Measurements from ENCODE around the gene EVL.
A peak's percentile ranks its signal among the peaks of the same experiment; 100 is the strongest.
"Not testable (repeated sequence)": the region's sequence is repeated elsewhere in the genome, so short reads cannot be mapped to it uniquely, and the experiment has no call there.

EVL gene

GRCh38 chr14:100153560-100153959 lies 88.3 kb downstream of the EVL start:
- Histone ChIP-seq H3K27me3 (ENCODE audit: low read depth, low read length) (peaks cover 7% of the 10 kb centered on the region), H3K4me3 (ENCODE audit: low read depth in 1 of 2, low read length in 2 of 2) (no peak overlapping the region), H3K4me1 (ENCODE audit: control insufficient read depth in 1 of 2, insufficient read depth in 2 of 2, low read length in 2 of 2) (peaks cover under 1 to 9% of the 10 kb centered on the region in 2 donors), H3K9me3 (ENCODE audit: control insufficient read depth in 1 of 2, low read length in 2 of 2) (peaks cover 0 to 13% of the 10 kb centered on the region in 2 donors), H3K36me3 (ENCODE audit: control insufficient read depth in 1 of 2, insufficient read depth in 2 of 2, low read length in 2 of 2) (no peaks in the 10 kb centered on the region), H3K27ac (ENCODE audit: low read length) (no peak overlapping the region)

DNA sequence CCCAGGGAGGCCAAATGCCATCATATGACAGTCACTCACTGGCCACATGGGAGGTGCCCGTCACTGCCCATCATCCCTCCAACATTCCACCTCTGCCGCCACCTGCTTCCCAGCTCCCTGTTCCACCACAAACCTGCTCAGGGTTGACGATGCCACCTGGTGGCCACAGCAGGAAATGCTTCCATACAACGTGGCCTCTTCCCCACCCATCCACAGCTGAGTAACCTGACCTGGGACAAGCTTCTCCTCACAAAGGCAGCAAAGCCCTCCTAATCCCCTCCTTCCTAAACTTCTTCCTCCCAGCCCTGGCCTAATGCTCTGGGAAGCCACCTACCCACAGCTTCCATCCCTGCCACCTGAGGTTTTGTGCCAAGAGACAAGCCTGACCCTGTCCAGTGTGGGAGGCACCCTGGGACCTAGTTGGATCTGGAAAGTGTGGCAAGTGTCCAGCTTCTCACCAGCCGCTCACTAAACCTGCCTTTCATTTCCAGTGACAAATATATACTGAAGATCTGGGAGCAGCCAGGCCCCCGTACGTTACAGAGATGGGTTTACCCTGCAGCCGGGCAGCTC lies 89.9 kb downstream of the EVL start:
- Histone ChIP-seq H3K36me3 (ENCODE audit: control insufficient read depth in 1 of 2, insufficient read depth in 2 of 2, low read length in 2 of 2) (no peaks in the 10 kb centered on the region), H3K9me3 (ENCODE audit: control insufficient read depth in 1 of 2, low read length in 2 of 2) (peaks cover 0 to 13% of the 10 kb centered on the region in 2 donors), H3K27ac (ENCODE audit: low read length) (peak overlapping the region; percentile 58), H3K4me1 (ENCODE audit: control insufficient read depth in 1 of 2, insufficient read depth in 2 of 2, low read length in 2 of 2) (peaks cover 8 to 9% of the 10 kb centered on the region in 2 donors), H3K27me3 (ENCODE audit: low read depth, low read length) (peaks cover 9% of the 10 kb centered on the region), H3K4me3 (ENCODE audit: low read depth in 1 of 2, low read length in 2 of 2) (no peak overlapping the region)

- Histone ChIP-seq H3K27me3 (ENCODE audit: low read depth, low read length) (peaks cover 15% of the 10 kb centered on the region), H3K9me3 (ENCODE audit: control insufficient read depth in 1 of 2, low read length in 2 of 2) (peaks cover 0 to 13% of the 10 kb centered on the region in 2 donors), H3K27ac (ENCODE audit: low read length) (peak overlapping the region; percentile 58), H3K4me1 (ENCODE audit: control insufficient read depth in 1 of 2, insufficient read depth in 2 of 2, low read length in 2 of 2) (peaks cover 8 to 9% of the 10 kb centered on the region in 2 donors), H3K36me3 (ENCODE audit: control insufficient read depth in 1 of 2, insufficient read depth in 2 of 2, low read length in 2 of 2) (no peaks in the 10 kb centered on the region), H3K4me3 (ENCODE audit: low read depth in 1 of 2, low read length in 2 of 2) (no peak overlapping the region)
These were observed 90.8 kb downstream of the EVL start for GRCh38 chr14:100155756-100156616.

DNA sequence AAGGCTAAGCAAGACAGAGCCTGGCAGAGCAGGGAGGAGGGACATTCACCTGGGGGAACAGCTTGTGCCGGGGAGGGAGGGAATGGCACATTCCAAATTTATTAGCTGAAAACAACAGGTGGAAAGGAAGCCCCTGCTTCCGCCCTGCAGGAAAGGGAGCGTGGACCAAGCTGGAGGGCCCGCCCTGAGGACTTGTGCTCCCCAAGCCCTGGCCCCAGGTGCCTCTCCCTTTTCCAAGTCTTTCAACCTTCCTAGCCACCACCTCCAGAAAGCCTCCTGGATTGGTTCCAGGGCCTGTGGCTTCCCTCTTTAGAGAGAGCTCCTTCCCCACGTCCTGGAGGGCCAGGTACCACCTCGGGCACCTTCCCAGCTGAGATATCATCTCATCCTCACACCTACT lies 91.6 kb downstream of the EVL start:
- Histone ChIP-seq H3K27me3 (ENCODE audit: low read depth, low read length) (peaks cover 15% of the 10 kb centered on the region), H3K4me3 (ENCODE audit: low read depth in 1 of 2, low read length in 2 of 2) (no peak overlapping the region), H3K9me3 (ENCODE audit: control insufficient read depth in 1 of 2, low read length in 2 of 2) (peaks cover 0 to 13% of the 10 kb centered on the region in 2 donors), H3K36me3 (ENCODE audit: control insufficient read depth in 1 of 2, insufficient read depth in 2 of 2, low read length in 2 of 2) (no peaks in the 10 kb centered on the region), H3K27ac (ENCODE audit: low read length) (peak overlapping the region; percentile 1), H3K4me1 (ENCODE audit: control insufficient read depth in 1 of 2, insufficient read depth in 2 of 2, low read length in 2 of 2) (peaks cover 8 to 9% of the 10 kb centered on the region in 2 donors)

DNA sequence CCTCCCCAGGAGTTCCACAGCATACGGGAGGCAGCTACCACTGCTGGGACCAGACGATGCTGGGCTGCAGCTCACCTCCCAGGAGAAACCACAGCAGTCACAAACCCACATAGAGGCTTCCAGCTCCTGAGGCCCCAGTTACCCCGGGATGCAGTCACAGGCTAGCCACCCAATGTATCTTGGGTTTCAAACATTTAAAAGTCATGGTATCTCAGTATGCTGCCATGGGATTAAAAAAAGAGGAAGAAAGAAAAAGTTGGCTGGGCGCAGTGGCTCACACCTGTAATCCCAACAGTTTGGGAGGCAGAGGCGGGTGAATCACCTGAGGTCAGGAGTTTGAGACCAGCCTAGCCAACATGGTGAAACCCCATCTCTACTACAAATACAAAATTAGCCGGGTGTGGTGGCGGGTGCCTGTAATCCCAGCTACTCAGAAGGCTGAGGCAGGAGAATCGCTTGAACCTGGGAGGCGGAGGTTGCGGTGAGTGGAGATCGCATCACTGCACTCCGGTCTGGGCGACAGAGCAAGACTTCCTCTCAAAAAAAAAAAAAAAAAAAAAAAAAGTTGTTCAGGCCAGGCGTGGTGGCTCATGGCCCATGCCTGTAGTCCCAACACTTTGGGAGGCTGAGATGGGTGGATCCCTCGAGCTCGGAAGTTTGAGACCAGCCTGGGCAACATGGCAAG lies 92.5 kb downstream of the EVL start:
- not testable (repeated sequence) for H3K4me3 ChIP-seq (ENCODE audit: low read depth in 1 of 2, low read length in 2 of 2); H3K27ac ChIP-seq (ENCODE audit: low read length); H3K36me3 ChIP-seq (ENCODE audit: control insufficient read depth in 1 of 2, insufficient read depth in 2 of 2, low read length in 2 of 2); H3K4me1 ChIP-seq (ENCODE audit: control insufficient read depth in 1 of 2, insufficient read depth in 2 of 2, low read length in 2 of 2)
- Histone ChIP-seq H3K27me3 (ENCODE audit: low read depth, low read length) (peaks cover 15% of the 10 kb centered on the region), H3K9me3 (ENCODE audit: control insufficient read depth in 1 of 2, low read length in 2 of 2) (peaks cover 0 to 13% of the 10 kb centered on the region in 2 donors)

GRCh38 chr14:100158566-100159093 lies 93.4 kb downstream of the EVL start:
- Histone ChIP-seq H3K27ac (ENCODE audit: low read length) (no peak overlapping the region), H3K27me3 (ENCODE audit: low read depth, low read length) (peaks cover 15% of the 10 kb centered on the region), H3K36me3 (ENCODE audit: control insufficient read depth in 1 of 2, insufficient read depth in 2 of 2, low read length in 2 of 2) (no peaks in the 10 kb centered on the region), H3K4me1 (ENCODE audit: control insufficient read depth in 1 of 2, insufficient read depth in 2 of 2, low read length in 2 of 2) (peaks cover 8 to 9% of the 10 kb centered on the region in 2 donors), H3K9me3 (ENCODE audit: control insufficient read depth in 1 of 2, low read length in 2 of 2) (peaks cover 0 to 13% of the 10 kb centered on the region in 2 donors), H3K4me3 (ENCODE audit: low read depth in 1 of 2, low read length in 2 of 2) (peak overlapping the region in 1 of 2 donors; percentile 56)

DNA sequence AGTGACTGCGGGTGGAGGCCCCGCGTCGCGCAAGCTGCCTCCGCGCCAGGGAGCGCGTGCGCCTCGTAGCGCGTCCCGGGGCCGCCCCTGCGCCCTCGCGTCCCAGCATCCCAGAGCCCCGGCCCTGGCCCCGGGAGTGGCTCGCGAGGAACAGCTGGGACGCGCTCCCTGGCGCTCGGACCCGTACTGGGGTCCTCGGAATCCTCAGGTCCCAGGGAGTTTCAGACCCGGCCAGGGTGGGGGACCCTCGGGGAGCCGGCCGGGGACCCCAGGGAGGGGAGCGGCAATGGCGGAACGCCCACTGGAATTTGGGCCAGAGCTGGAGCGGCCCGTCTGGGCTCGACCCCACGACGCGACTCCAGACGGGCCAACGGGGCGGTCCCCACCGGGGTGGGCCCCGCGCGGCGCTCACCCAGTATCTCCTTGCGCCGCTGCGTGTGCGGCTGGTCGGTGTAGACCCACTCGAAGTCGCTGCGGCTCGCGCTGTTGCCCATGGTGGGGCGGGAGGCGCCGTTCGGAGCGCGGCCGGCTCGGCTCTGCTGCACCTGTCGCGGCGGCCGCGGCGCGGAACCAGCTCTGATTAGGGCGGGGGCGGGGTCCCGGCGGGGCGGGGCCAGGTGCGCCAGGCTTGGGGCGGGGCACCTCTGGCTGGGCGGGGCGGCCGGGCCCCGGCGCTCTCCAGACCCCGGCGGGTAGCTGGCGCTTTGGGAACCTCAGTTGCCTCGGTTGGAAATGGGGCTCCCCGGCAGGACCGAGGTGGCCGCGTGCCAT lies 94.1 kb downstream of the EVL start, which contains the start of gene DEGS2:
DEGS2 (minus strand) TSS at position 552 of the 771 bp plus-strand sequence; CDS start at position 494, 58 bp downstream.
- no peaks in the 10 kb centered on the region for H3K36me3 ChIP-seq (ENCODE audit: control insufficient read depth in 1 of 2, insufficient read depth in 2 of 2, low read length in 2 of 2)
- peaks cover 0 to 12% of the 10 kb centered on the region in 2 donors for H3K9me3 ChIP-seq (ENCODE audit: control insufficient read depth in 1 of 2, low read length in 2 of 2)
- peaks cover 8 to 9% of the 10 kb centered on the region in 2 donors for H3K4me1 ChIP-seq (ENCODE audit: control insufficient read depth in 1 of 2, insufficient read depth in 2 of 2, low read length in 2 of 2)
- H3K27me3 ChIP-seq (ENCODE audit: low read depth, low read length) = peaks cover 15% of the 10 kb centered on the region
- H3K27ac ChIP-seq (ENCODE audit: low read length) = no peak within 1 kb of the TSS
- H3K4me3 ChIP-seq (ENCODE audit: low read depth in 1 of 2, low read length in 2 of 2) = peak within 1 kb of the TSS in 1 of 2 donors; percentile 56

GRCh38 chr14:100159865-100160533 lies 94.8 kb downstream of the EVL start:
- peak overlapping the region in 1 of 2 donors; percentile 56 for H3K4me3 ChIP-seq (ENCODE audit: low read depth in 1 of 2, low read length in 2 of 2)
- peaks cover 15% of the 10 kb centered on the region for H3K27me3 ChIP-seq (ENCODE audit: low read depth, low read length)
- H3K9me3 ChIP-seq (ENCODE audit: control insufficient read depth in 1 of 2, low read length in 2 of 2) = peaks cover 0 to 5% of the 10 kb centered on the region in 2 donors
- H3K27ac ChIP-seq (ENCODE audit: low read length) = no peak overlapping the region
- H3K36me3 ChIP-seq (ENCODE audit: control insufficient read depth in 1 of 2, insufficient read depth in 2 of 2, low read length in 2 of 2) = no peaks in the 10 kb centered on the region
- peaks cover 8 to 9% of the 10 kb centered on the region in 2 donors for H3K4me1 ChIP-seq (ENCODE audit: control insufficient read depth in 1 of 2, insufficient read depth in 2 of 2, low read length in 2 of 2)

DNA sequence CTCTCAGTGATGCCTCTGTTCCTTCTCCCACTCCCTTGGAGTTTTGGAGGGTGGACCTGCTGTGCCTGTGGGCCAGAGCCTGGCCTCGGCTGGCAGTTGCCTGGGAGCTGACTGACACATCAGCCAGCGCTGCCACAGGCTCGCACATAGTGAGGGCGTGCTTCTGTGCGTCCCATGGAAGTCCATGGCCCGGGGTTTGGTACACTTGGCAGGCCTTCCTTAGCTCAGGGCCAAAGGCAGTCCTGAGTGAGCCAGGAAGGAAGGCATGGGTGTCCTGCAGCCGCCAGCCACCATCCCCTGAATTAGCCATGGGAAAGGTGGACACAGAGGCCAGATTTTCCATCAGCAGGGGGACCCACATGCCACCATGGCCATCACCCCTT lies 95.3 kb downstream of the EVL start:
- H3K27ac ChIP-seq (ENCODE audit: low read length) = no peak overlapping the region
- H3K27me3 ChIP-seq (ENCODE audit: low read depth, low read length) = peaks cover 15% of the 10 kb centered on the region

GRCh38 chr14:100165376-100165775 lies 100.2 kb downstream of the EVL start:
- Histone ChIP-seq H3K4me3 (ENCODE audit: low read depth in 1 of 2, low read length in 2 of 2) (no peak overlapping the region), H3K27ac (ENCODE audit: low read length) (no peak overlapping the region), H3K9me3 (ENCODE audit: control insufficient read depth in 1 of 2, low read length in 2 of 2) (no peaks in the 10 kb centered on the region), H3K27me3 (ENCODE audit: low read depth, low read length) (peaks cover 4% of the 10 kb centered on the region), H3K4me1 (ENCODE audit: control insufficient read depth in 1 of 2, insufficient read depth in 2 of 2, low read length in 2 of 2) (peaks cover 0 to 14% of the 10 kb centered on the region in 2 donors), H3K36me3 (ENCODE audit: control insufficient read depth in 1 of 2, insufficient read depth in 2 of 2, low read length in 2 of 2) (no peaks in the 10 kb centered on the region)

More for the DNA sequence above, 95.3 kb downstream of the EVL start:
- H3K9me3 ChIP-seq (ENCODE audit: control insufficient read depth in 1 of 2, low read length in 2 of 2) = no peaks in the 10 kb centered on the region
- no peaks in the 10 kb centered on the region for H3K36me3 ChIP-seq (ENCODE audit: control insufficient read depth in 1 of 2, insufficient read depth in 2 of 2, low read length in 2 of 2)
- H3K4me3 ChIP-seq (ENCODE audit: low read depth in 1 of 2, low read length in 2 of 2) = peak overlapping the region in 1 of 2 donors; percentile 56
- peaks cover 9 to 12% of the 10 kb centered on the region in 2 donors for H3K4me1 ChIP-seq (ENCODE audit: control insufficient read depth in 1 of 2, insufficient read depth in 2 of 2, low read length in 2 of 2)
